Prostate gland (tissue), 2 donors: ENCODE measurements around the gene MAP1LC3C. TPM values are rescaled to one million over a fixed set of nuclear protein-coding genes. Genes with fewer than 3 reads are reported as not detected.

Experiments used
- DNase-seq: peaks from one replicate; pipeline ENCODE4 v3.0.0-alpha.2; 2019; ENCODE audit warnings: low spot score
- H3K27ac ChIP-seq, 2 donors: fragments of 200-600 bp; sonication (generic); 2 replicates each; pipeline ENCODE4 v1.5.1; 2017 to 2019
- H3K27me3 ChIP-seq: fragments of 200-600 bp; sonication (generic); replicated peaks from 2 replicates; pipeline ENCODE4 v1.5.1; 2019; ENCODE audit not compliant: insufficient read depth
- H3K36me3 ChIP-seq, 2 donors: fragments of 200-600 bp; sonication (generic); 1 replicate in 1 of 2; 2 replicates in 1 of 2; pipeline versions ENCODE4 v1.5.1 to v1.8.1; 2017 to 2019
- H3K4me1 ChIP-seq: fragments of 200-600 bp; sonication (generic); replicated peaks from 2 replicates; pipeline ENCODE4 v1.5.1; 2019
- H3K4me3 ChIP-seq, 2 donors: fragments of 200-600 bp; sonication (generic); 2 replicates each; pipeline ENCODE4 v1.5.1; 2017 to 2019
- H3K9me3 ChIP-seq: fragments of 200-600 bp; sonication (generic); 2 replicates; pipeline ENCODE4 v1.5.1; 2017
- CTCF ChIP-seq, 4 experiments: fragments of 200-600 bp in 2 of 4; fragments of 450-650 bp in 2 of 4; sonication (generic) in 2 of 4; IDR thresholded peaks; 1 replicate in 3 of 4; 2 replicates in 1 of 4; pipeline ENCODE4 v1.5.1; 2016 to 2019; ENCODE audit warnings: antibody characterized with exemption in 4 of 4, mild to moderate bottlenecking in 2 of 4, moderate library complexity in 2 of 4
- POLR2A ChIP-seq: fragments of 450-650 bp; IDR thresholded peaks from one replicate; pipeline ENCODE4 v1.6.1; 2016; ENCODE audit warnings: antibody characterized with exemption, mild to moderate bottlenecking
- POLR2AphosphoS5 ChIP-seq: sonication (generic); formaldehyde crosslinking; IDR thresholded peaks from one replicate; pipeline ENCODE4 v1.6.1; 2017; ENCODE audit warnings: antibody characterized with exemption
- WGBS: methylation state at CpG from one replicate; pipeline ENCODE4 v1.1.5; 2018; 5-methylcytosine and 5-hydroxymethylcytosine counted together
- intact Hi-C: fragments of 100-400 bp; cut with DNase I; formaldehyde crosslinking; loops from one replicate; pipeline ENCODE4 v1.14.2; 2022
- total RNA-seq, 2 donors: library from RNA; depleted of rRNA; stranded (reverse); fragments of >200 nt; gene quantifications; one replicate each; pipeline ENCODE4 v1.1.0, GENCODE V29; 2016

MAP1LC3C gene
- total RNA-seq, 2 donors from 2014 or later: not detected

- Histone ChIP-seq H3K9me3 (no peaks in the 10 kb centered on the region), H3K27me3 (no peaks in the 10 kb centered on the region), H3K4me1 (no peaks in the 10 kb centered on the region), H3K27ac (no peak overlapping the region), H3K36me3 (no peaks in the 10 kb centered on the region), H3K4me3 (no peak overlapping the region)
- TF ChIP-seq CTCF (IDR thresholded peaks at IDR 0.05) (no peak), POLR2A (no peak), POLR2AphosphoS5 (no peak)
- 95% methylated on average over 5 of the region's 5 CpGs for WGBS
- intact Hi-C loops: loop anchor here (10.0 kb wide), 1 partner anchor 390 kb away; no protein-coding TSS in a partner anchor
- no peak for DNase-seq
These were observed 6.0 kb upstream of the MAP1LC3C start for GRCh38 chr1:242004751-242005495.

DNA sequence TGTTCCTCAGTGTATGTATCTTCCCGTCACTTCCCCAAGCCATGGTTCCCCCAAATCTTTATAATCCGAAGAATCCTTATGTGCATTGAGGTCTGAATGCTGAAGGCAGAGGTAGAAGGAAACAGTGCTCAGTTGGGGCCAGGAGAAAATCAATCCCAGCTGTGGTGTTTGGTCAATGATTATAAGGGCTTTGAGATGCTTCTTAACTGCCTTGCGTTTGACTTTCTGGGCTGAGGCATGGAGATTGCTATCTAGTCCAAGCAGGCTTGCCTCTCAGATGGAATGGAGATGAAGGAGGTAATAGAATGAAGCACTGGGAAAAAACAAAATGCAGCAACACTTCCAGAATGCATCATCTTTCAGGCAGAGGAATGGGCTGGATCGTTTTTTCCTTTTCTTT is 3.6 kb upstream of the MAP1LC3C start:
- no peaks in the 10 kb centered on the region for H3K9me3 ChIP-seq
- intact Hi-C loops: loop anchor here (10.0 kb wide), 1 partner anchor 388 kb away; no protein-coding TSS in a partner anchor
- DNase-seq: no peak
- WGBS: 71% methylated on average over 4 of the region's 4 CpGs
- no peaks in the 10 kb centered on the region for H3K4me1 ChIP-seq
- H3K4me3 ChIP-seq: no peak overlapping the region
- H3K36me3 ChIP-seq: no peaks in the 10 kb centered on the region
- no peak for TF ChIP-seq POLR2A
- no peak overlapping the region for H3K27ac ChIP-seq
- no peaks in the 10 kb centered on the region for H3K27me3 ChIP-seq

DNA sequence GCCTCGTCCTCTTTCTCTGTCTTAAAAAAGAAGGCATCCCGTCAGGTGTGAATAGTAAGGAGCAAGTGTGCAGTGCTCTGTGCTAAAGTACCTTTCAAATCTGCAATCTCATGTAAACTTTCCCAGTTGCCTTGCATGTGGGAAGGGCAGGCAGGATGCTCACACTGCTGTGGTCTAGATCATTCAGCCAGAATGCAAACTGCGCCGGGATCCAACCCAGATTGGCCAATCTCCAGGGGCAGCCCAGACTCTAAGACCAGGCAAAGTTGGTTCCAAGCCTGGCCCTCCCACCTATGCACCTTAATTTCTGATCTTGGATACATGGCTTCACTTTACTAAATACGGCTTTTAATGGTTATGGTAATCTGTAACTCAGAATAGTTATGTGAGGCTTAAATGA is 3.2 kb upstream of the MAP1LC3C start:
- Histone ChIP-seq H3K4me1 (no peaks in the 10 kb centered on the region), H3K4me3 (no peak overlapping the region), H3K36me3 (no peaks in the 10 kb centered on the region), H3K27me3 (no peaks in the 10 kb centered on the region), H3K9me3 (no peaks in the 10 kb centered on the region), H3K27ac (no peak overlapping the region)
- WGBS: 85% methylated on average over 5 of the region's 5 CpGs
- TF ChIP-seq CTCF (IDR thresholded peaks at IDR 0.05) (no peak), POLR2AphosphoS5 (no peak), POLR2A (no peak)
- intact Hi-C loops: loop anchor here (10.0 kb wide), 1 partner anchor 387 kb away; no protein-coding TSS in a partner anchor
- no peak for DNase-seq

DNA sequence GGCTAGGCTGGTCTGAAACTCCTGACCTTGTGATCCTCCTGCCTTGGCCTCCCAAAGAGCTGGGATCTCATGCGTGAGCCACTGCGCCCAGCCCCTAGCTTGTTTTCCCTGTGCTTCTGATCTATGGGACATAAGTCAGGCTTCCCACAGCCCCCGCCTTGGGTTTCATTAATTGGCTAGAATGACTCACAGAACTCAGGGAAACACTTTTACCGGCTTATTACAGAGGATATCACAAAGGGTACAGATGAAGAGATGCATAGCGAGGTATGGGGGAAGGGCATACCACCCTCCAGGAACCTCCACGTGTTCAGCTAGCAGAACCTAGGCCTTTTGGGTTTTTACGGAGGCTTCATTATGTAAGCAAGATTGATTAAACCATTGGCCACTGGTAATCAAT is 1.5 kb upstream of the MAP1LC3C start:
- Histone ChIP-seq H3K27ac (no peak overlapping the region), H3K9me3 (no peaks in the 10 kb centered on the region), H3K27me3 (no peaks in the 10 kb centered on the region), H3K4me3 (no peak overlapping the region), H3K4me1 (no peaks in the 10 kb centered on the region), H3K36me3 (no peaks in the 10 kb centered on the region)
- 84% methylated on average over 7 of the region's 7 CpGs for WGBS
- DNase-seq: no peak
- intact Hi-C loops: loop anchor here (10.0 kb wide), 1 partner anchor 386 kb away; no protein-coding TSS in a partner anchor
- TF ChIP-seq POLR2AphosphoS5: no peak
- TF ChIP-seq POLR2A: no peak
- no peak for TF ChIP-seq CTCF (IDR thresholded peaks at IDR 0.05)

GRCh38 chr1:241998412-241998921 is 431 bp downstream of the MAP1LC3C start:
- Histone ChIP-seq H3K27ac (no peak overlapping the region), H3K4me3 (no peak overlapping the region), H3K36me3 (no peaks in the 10 kb centered on the region), H3K4me1 (no peaks in the 10 kb centered on the region), H3K9me3 (no peaks in the 10 kb centered on the region), H3K27me3 (no peaks in the 10 kb centered on the region)
- no peak for DNase-seq
- TF ChIP-seq POLR2AphosphoS5 (no peak), POLR2A (no peak), CTCF (IDR thresholded peaks at IDR 0.05) (peak in 3 of 4 experiments; percentile 16 to 33 (median 17))
- intact Hi-C loops: no loop called here
- WGBS: 23% methylated on average over 20 of the region's 20 CpGs
